Ureter (tissue), 1 donor: ENCODE results near the gene ODF2L. TPM values are rescaled to one million over a fixed set of nuclear protein-coding genes. Genes with fewer than 3 reads are reported as not detected.

Source experiments
- DNase-seq: peaks from one replicate; pipeline ENCODE4 v3.0.0-alpha.2; 2020; ENCODE audit warnings: low spot score
- total RNA-seq: library from RNA; stranded (reverse); gene quantifications from one replicate; pipeline ENCODE4 v1.2.4, GENCODE V29; 2023
- donor health status: DM: yes; HTN: yes; CAD: no.

Gene ODF2L
- total RNA-seq, 1 donor from 2014 or later, result 60.4 TPM

DNA sequence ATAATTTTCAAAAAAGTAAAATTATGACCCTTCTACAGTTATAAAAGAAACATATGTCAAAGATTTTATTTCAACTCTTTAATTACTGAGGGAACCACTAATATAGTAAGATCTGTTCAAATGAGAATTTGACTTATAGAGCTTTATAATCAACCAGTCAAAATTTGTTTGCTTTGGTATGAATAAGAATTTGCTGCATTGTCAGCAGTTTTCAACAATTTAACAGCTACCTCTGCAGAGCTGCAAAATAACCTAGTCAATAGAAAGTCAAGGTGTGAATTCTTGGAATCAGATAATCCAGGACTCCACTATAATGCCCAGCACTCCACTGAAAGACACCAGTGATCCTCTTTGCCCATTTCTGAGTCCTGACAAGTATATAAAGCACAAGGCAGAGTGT is 78.2 kb downstream of the ODF2L start:
- DNase-seq, result no peak

DNA sequence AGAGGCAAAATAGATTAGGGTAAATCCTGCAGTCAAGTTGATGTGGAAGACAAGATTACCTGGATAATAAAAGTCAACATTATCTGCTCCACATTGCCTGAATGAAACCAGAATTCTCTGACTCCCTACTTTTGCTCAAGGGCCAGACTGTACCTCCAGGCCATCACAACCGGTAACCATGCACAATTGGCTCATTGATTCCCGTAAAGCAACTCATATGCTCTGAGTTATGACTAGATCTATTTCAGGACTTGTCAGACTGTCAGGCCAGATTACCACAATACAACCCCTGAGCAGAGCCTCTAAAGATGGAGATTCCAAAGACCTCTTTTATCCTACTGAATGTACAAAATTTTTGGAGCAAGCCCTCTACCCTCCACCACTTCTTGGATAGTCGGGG is 90.4 kb downstream of the ODF2L start:
- DNase-seq, result no peak

DNA sequence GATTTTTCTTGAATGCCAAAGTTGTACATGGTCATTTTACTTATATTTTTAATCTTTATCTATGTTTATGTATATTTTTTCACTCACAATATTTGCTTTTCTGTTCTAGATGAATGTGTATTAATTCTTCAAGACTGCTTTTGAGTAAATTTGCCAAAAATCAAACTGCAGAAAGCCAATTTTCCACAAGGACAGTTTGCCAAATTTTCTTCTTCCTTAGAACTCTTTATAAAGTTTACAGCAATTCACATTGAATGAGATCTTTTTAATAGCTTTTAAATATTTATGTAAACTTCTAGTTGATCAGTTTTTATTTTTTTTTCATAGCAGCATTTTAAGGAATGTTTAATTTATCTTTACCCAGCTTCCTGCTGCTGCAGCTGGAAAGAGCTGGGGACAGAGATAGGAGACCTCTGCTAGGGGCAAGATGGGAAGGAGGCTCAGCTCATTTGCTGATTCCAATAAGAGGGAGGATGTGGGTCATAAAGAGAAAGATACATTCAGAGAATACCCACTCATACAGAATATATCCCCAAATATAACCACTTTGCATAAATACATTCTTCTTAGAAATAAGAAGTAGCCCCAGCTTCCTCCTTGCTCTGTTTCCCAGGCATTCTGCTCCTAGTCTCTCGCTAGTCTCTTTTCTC is 93.0 kb downstream of the ODF2L start:
- no peak for DNase-seq

Other genes with a start within 250 kb of the ODF2L start
- 5.8 TPM for gene COL24A1, start 239.6 kb downstream of the ODF2L start, total RNA-seq
- gene CLCA2, start 27.8 kb upstream of the ODF2L start, total RNA-seq, result 2.6 TPM
- 0.18 TPM for gene CLCA1, start 72.6 kb upstream of the ODF2L start, total RNA-seq
- 0.86 TPM for gene CLCA4, start 150.8 kb upstream of the ODF2L start, total RNA-seq